SK-N-SH treated with all-trans-retinoic acid at 6 μM for 48 hours (cell line): ENCODE data around the gene TRNT1.

Experiments used
- ATAC-seq: fragments of 200-7000 bp; cut with Tn5 transposase; 3 replicates; pipeline ENCODE4 v1.9.1; 2020; ENCODE audit warnings: mild to moderate bottlenecking, moderate library complexity
- ARNTL ChIP-seq: fragments of 450-650 bp; formaldehyde crosslinking; IDR thresholded peaks from 2 replicates; pipeline ENCODE4 v1.5.0; 2020; ENCODE audit warnings: low read depth, mild to moderate bottlenecking, moderate library complexity, borderline replicate concordance
- ESRRG ChIP-seq: fragments of 250-450 bp; sonication (Bioruptor Pico); IDR thresholded peaks from 2 replicates; pipeline ENCODE4 v1.6.1; 2021; ENCODE audit warnings: mild to moderate bottlenecking
- ISL1 ChIP-seq: fragments of 250-450 bp; sonication (Bioruptor Pico); IDR thresholded peaks from 2 replicates; pipeline ENCODE4 v2.1.2; 2022; ENCODE audit warnings: mild to moderate bottlenecking, moderate library complexity
- OSR1 ChIP-seq: fragments of 250-450 bp; sonication (Bioruptor Pico); IDR thresholded peaks from 2 replicates; pipeline ENCODE4 v1.8.0; 2022; ENCODE audit warnings: moderate library complexity, mild to moderate bottlenecking, inconsistent platforms
- PATZ1 ChIP-seq: fragments of 250-450 bp; sonication (Bioruptor Pico); IDR thresholded peaks from 2 replicates; pipeline ENCODE4 v1.8.0; 2020; ENCODE audit warnings: mild to moderate bottlenecking, moderate library complexity, borderline replicate concordance
- RARB ChIP-seq: fragments of 250-450 bp; sonication (Bioruptor Pico); IDR thresholded peaks from 2 replicates; pipeline ENCODE4 v1.8.0; 2021; ENCODE audit warnings: mild to moderate bottlenecking, moderate library complexity
- SNAI2 ChIP-seq: fragments of 250-450 bp; sonication (Bioruptor Pico); IDR thresholded peaks from 2 replicates; pipeline ENCODE4 v1.5.0; 2020; ENCODE audit warnings: mild to moderate bottlenecking, moderate library complexity
- TCF4 ChIP-seq: fragments of 250-450 bp; sonication (Bioruptor Pico); IDR thresholded peaks from 2 replicates; pipeline ENCODE4 v1.8.0; 2021; ENCODE audit warnings: mild to moderate bottlenecking, moderate library complexity, borderline replicate concordance
- TOX ChIP-seq: fragments of 250-450 bp; sonication (Bioruptor Pico); IDR thresholded peaks from 2 replicates; pipeline ENCODE4 v1.8.0; 2021; ENCODE audit warnings: mild to moderate bottlenecking, moderate library complexity, borderline replicate concordance
- ZFP30 ChIP-seq: fragments of 450-650 bp; formaldehyde crosslinking; IDR thresholded peaks from 2 replicates; pipeline ENCODE4 v1.5.0; 2022; ENCODE audit warnings: mild to moderate bottlenecking, moderate library complexity
- ZNF565 ChIP-seq: fragments of 450-650 bp; formaldehyde crosslinking; conservative IDR thresholded peaks from 2 replicates; pipeline ENCODE4 v1.5.0; 2020; ENCODE audit warnings: low read depth, mild to moderate bottlenecking, moderate library complexity
- ZNF70 ChIP-seq: fragments of 450-650 bp; formaldehyde crosslinking; IDR thresholded peaks from 2 replicates; pipeline ENCODE4 v1.5.0; 2020; ENCODE audit warnings: mild to moderate bottlenecking, moderate library complexity
- ZNF8 ChIP-seq: fragments of 450-650 bp; formaldehyde crosslinking; IDR thresholded peaks from 2 replicates; pipeline ENCODE4 v1.5.0; 2020; ENCODE audit warnings: mild to moderate bottlenecking, moderate library complexity
- TF ChIP-seq, protein P1 (sequence below): fragments of 250-450 bp; sonication (Bioruptor Pico); IDR thresholded peaks from 2 replicates; pipeline ENCODE4 v1.5.0; 2020; ENCODE audit warnings: mild to moderate bottlenecking, moderate library complexity
- TF ChIP-seq, protein P2 (sequence below): fragments of 250-450 bp; sonication (Bioruptor Pico); IDR thresholded peaks from 2 replicates; pipeline ENCODE4 v1.5.1; 2021; ENCODE audit warnings: mild to moderate bottlenecking, moderate library complexity
- TF ChIP-seq, protein P3 (sequence below): fragments of 250-450 bp; sonication (Bioruptor Pico); IDR thresholded peaks from 2 replicates; pipeline ENCODE4 v1.8.0; 2021; ENCODE audit warnings: low read depth, mild to moderate bottlenecking, moderate library complexity, borderline replicate concordance
- TF ChIP-seq, protein P4 (sequence below): fragments of 250-450 bp; sonication (Bioruptor Pico); IDR thresholded peaks from 2 replicates; pipeline ENCODE4 v1.5.1; 2020; ENCODE audit warnings: low read depth, mild to moderate bottlenecking, moderate library complexity

TRNT1 gene

DNA sequence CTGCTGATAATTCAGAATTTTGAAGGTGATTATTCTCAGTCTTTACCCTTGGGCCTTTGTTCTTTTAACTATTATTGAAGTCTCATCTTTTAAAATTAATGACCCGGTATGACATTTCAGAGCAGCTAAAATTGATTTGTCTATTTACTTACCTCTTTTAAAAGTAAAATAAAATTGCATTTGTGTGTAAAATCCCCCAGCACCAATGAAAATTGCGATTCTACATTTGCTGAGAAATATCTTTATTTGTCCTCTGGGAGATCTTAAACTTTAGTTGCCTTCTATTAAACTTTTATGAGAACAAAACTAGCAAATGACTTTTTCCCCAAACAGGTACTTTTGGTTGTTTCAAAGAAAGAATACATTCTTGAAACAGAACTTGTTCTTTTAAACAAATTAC lies 9.1 kb upstream of the TRNT1 start (continued):
- TF ChIP-seq, protein P1, sequence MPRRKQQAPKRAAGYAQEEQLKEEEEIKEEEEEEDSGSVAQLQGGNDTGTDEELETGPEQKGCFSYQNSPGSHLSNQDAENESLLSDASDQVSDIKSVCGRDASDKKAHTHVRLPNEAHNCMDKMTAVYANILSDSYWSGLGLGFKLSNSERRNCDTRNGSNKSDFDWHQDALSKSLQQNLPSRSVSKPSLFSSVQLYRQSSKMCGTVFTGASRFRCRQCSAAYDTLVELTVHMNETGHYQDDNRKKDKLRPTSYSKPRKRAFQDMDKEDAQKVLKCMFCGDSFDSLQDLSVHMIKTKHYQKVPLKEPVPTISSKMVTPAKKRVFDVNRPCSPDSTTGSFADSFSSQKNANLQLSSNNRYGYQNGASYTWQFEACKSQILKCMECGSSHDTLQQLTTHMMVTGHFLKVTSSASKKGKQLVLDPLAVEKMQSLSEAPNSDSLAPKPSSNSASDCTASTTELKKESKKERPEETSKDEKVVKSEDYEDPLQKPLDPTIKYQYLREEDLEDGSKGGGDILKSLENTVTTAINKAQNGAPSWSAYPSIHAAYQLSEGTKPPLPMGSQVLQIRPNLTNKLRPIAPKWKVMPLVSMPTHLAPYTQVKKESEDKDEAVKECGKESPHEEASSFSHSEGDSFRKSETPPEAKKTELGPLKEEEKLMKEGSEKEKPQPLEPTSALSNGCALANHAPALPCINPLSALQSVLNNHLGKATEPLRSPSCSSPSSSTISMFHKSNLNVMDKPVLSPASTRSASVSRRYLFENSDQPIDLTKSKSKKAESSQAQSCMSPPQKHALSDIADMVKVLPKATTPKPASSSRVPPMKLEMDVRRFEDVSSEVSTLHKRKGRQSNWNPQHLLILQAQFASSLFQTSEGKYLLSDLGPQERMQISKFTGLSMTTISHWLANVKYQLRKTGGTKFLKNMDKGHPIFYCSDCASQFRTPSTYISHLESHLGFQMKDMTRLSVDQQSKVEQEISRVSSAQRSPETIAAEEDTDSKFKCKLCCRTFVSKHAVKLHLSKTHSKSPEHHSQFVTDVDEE (CRISPR knock-in tag): no peak
- TF ChIP-seq, all 23 proteins: peak for 0

DNA sequence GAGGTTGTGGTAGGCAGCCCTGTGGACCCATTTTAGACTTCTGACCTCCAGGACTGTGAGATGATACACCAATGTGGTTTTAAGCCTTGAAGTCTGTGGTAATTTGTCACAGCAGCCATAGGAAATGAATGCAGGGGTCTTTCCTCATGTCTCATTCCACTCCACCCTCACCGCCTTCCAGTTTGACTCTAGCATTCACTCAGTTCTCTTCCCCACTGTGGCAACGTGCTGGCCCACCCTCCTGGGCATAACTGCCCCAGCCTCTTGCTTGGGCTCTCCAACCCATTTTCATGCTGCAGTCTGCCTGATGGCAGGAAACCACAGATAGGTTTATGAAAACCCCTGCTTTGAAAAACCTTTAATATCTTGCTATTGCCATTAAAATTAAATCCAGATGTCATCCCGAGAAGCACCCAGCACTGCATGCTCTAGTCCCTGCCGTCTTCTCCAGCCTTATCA lies 7.3 kb upstream of the TRNT1 start:
- TF ChIP-seq TCF4 (0 out of 2 replicates have a peak, but pooled peaks have one; percentile 32), ARNTL (CRISPR knock-in tag) (no peak)
- TF ChIP-seq, protein P2, sequence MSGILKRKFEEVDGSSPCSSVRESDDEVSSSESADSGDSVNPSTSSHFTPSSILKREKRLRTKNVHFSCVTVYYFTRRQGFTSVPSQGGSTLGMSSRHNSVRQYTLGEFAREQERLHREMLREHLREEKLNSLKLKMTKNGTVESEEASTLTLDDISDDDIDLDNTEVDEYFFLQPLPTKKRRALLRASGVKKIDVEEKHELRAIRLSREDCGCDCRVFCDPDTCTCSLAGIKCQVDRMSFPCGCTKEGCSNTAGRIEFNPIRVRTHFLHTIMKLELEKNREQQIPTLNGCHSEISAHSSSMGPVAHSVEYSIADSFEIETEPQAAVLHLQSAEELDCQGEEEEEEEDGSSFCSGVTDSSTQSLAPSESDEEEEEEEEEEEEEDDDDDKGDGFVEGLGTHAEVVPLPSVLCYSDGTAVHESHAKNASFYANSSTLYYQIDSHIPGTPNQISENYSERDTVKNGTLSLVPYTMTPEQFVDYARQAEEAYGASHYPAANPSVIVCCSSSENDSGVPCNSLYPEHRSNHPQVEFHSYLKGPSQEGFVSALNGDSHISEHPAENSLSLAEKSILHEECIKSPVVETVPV (CRISPR knock-in tag): no peak
- TF ChIP-seq, all 23 proteins: peak for 1
- ATAC-seq: peak; percentile 51; the same call in 2 of the 3 replicates

- TF ChIP-seq OSR1 (CRISPR knock-in tag): no peak
- TF ChIP-seq ZNF70 (CRISPR knock-in tag): no peak
- TF ChIP-seq ZFP30 (CRISPR knock-in tag): no peak
- TF ChIP-seq TCF4: no peak
- no peak for TF ChIP-seq ZNF8 (CRISPR knock-in tag)
- TF ChIP-seq ZNF565: no peak
- TF ChIP-seq, protein P3, sequence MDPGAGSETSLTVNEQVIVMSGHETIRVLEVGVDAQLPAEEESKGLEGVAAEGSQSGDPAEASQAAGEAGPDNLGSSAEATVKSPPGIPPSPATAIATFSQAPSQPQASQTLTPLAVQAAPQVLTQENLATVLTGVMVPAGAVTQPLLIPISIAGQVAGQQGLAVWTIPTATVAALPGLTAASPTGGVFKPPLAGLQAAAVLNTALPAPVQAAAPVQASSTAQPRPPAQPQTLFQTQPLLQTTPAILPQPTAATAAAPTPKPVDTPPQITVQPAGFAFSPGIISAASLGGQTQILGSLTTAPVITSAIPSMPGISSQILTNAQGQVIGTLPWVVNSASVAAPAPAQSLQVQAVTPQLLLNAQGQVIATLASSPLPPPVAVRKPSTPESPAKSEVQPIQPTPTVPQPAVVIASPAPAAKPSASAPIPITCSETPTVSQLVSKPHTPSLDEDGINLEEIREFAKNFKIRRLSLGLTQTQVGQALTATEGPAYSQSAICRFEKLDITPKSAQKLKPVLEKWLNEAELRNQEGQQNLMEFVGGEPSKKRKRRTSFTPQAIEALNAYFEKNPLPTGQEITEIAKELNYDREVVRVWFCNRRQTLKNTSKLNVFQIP (CRISPR knock-in tag): no peak
- TF ChIP-seq, all 23 proteins: peak for 0
- ATAC-seq: no peak
Measured at GRCh38 chr3:3125977-3126376, 763 bp upstream of the TRNT1 start.

- no peak for TF ChIP-seq RARB
- TF ChIP-seq TCF4: no peak
- no peak for TF ChIP-seq ESRRG (CRISPR knock-in tag)
- TF ChIP-seq, protein P4, sequence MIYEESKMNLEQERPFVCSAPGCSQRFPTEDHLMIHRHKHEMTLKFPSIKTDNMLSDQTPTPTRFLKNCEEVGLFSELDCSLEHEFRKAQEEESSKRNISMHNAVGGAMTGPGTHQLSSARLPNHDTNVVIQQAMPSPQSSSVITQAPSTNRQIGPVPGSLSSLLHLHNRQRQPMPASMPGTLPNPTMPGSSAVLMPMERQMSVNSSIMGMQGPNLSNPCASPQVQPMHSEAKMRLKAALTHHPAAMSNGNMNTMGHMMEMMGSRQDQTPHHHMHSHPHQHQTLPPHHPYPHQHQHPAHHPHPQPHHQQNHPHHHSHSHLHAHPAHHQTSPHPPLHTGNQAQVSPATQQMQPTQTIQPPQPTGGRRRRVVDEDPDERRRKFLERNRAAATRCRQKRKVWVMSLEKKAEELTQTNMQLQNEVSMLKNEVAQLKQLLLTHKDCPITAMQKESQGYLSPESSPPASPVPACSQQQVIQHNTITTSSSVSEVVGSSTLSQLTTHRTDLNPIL (CRISPR knock-in tag): no peak
- TF ChIP-seq PATZ1 (CRISPR knock-in tag): no peak
- no peak for TF ChIP-seq ISL1 (CRISPR knock-in tag)
- ATAC-seq: peak; percentile 30
Measured at GRCh38 chr3:3127432-3128010, 781 bp downstream of the TRNT1 start.

DNA sequence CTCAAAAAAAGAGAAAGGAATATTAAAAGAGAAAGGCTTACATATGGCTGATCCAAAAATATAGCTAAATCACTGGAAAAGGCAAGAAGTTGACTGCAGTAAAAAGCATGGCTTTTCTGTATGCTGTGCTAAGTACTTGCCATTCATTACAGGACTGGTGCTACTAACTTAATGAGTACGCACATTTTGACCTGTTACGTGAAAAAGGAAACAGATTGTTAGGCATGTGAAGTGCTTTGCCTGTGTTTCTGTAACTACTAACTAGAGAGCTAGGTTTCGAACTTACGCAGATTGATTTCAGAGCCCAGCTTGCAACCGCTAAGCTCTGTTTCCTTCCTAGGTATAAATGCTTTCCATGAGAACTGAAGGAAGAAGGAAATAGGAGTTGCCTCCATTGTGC lies 2.8 kb downstream of the TRNT1 start:
- no peak for ATAC-seq
- TF ChIP-seq ZNF565: no peak
- TF ChIP-seq SNAI2 (CRISPR knock-in tag): no peak
- TF ChIP-seq TOX (CRISPR knock-in tag): no peak
- no peak for TF ChIP-seq ISL1 (CRISPR knock-in tag)
- no peak for TF ChIP-seq PATZ1 (CRISPR knock-in tag)
- TF ChIP-seq, protein P1 (CRISPR knock-in tag): no peak
- no peak for TF ChIP-seq ESRRG (CRISPR knock-in tag)
- TF ChIP-seq RARB: no peak
- TF ChIP-seq TCF4: no peak
- TF ChIP-seq, protein P4 (CRISPR knock-in tag): no peak
